ENCODE results near the gene SLC17A6. TPM values are rescaled to one million over a fixed set of nuclear protein-coding genes. Genes with fewer than 3 reads are reported as not detected.

SLC17A6 gene
- total and polyA plus RNA-seq, 2 donors (not counting 1 experiment from before 2014, with no cell fraction given), result not detected

- no peak overlapping the region for H3K27ac Mint-ChIP-seq
- POLR2A ChIA-PET, result no interaction called here
- no peaks in the 10 kb centered on the region for H4K20me1 ChIP-seq (ENCODE audit: control insufficient read depth, insufficient read depth, low read length, poor library complexity, severe bottlenecking)
Measured at GRCh38 chr11:22359295-22359694, 21.1 kb downstream of the SLC17A6 start.

GRCh38 chr11:22371160-22371559 is 33.0 kb downstream of the SLC17A6 start:
- Mint-ChIP-seq H3K9me3 (ENCODE audit: insufficient read depth) (no peaks in the 10 kb centered on the region), H3K4me3 (no peak overlapping the region), H3K4me1 (no peaks in the 10 kb centered on the region), H3K27ac (no peak overlapping the region), H3K27me3 (no peaks in the 10 kb centered on the region)
- TF ChIP-seq EZH2 (IDR thresholded peaks at IDR 0.05; ENCODE audit: borderline replicate concordance, insufficient read depth, low read depth, low read length, poor library complexity, severe bottlenecking), result no peak
- no peak for TF ChIP-seq CTCF (IDR thresholded peaks at IDR 0.05)
- CTCF ChIA-PET, result no interaction called here
- intact Hi-C loops (cut with micrococcal nuclease), result no loop called here
- no peak overlapping the region for H3K4me2 ChIP-seq (replicated peaks; ENCODE audit: low read depth, low read length, poor library complexity, severe bottlenecking)
- no peaks in the 10 kb centered on the region for H4K20me1 ChIP-seq (ENCODE audit: control insufficient read depth, insufficient read depth, low read length, poor library complexity, severe bottlenecking)
- no peaks in the 10 kb centered on the region for H3K4me1 ChIP-seq (ENCODE audit: control insufficient read depth in 2 of 2, insufficient read depth in 2 of 2, low read length in 2 of 2)
- no peaks in the 10 kb centered on the region for H3K27me3 ChIP-seq (replicated peaks in 1 of 4; ENCODE audit: control extremely low read depth in 1 of 4, control insufficient read depth in 3 of 4, insufficient read depth in 4 of 4, low read length in 3 of 4)
- no peak overlapping the region for H3K27ac ChIP-seq (ENCODE audit: low read length in 2 of 2)
- H3K9ac ChIP-seq (ENCODE audit: low read length), result no peak overlapping the region
- no peak for ATAC-seq (ENCODE audit: low read depth)
- H3K9me3 ChIP-seq (ENCODE audit: control extremely low read depth in 1 of 3, control insufficient read depth in 2 of 3, insufficient read depth in 1 of 3, low read length in 2 of 3), result no peaks in the 10 kb centered on the region
- no CpG with 5 or more reads among the region's 3 CpGs for WGBS (ENCODE audit: insufficient coverage)
- H3K36me3 ChIP-seq (replicated peaks in 1 of 2; ENCODE audit: control extremely low read depth in 1 of 2, control insufficient read depth in 1 of 2, extremely low read depth in 1 of 2, insufficient read depth in 2 of 2, low read length in 1 of 2), result no peaks in the 10 kb centered on the region
- H3K79me2 ChIP-seq (ENCODE audit: control insufficient read depth, insufficient read depth, low read length), result no peaks in the 10 kb centered on the region
- H2AFZ ChIP-seq (ENCODE audit: insufficient read depth, low read depth, low read length, poor library complexity, severe bottlenecking), result no peak overlapping the region
- POLR2A ChIA-PET, result no interaction called here
- DNase-seq, result no peak
- H3K4me3 ChIP-seq (ENCODE audit: control extremely low read depth in 1 of 5, extremely low read depth in 1 of 5, insufficient read depth in 1 of 5, low read depth in 2 of 5, low read length in 4 of 5), result no peak overlapping the region

More at GRCh38 chr11:22359295-22359694, 21.1 kb downstream of the SLC17A6 start:
- H3K9me3 ChIP-seq (ENCODE audit: control extremely low read depth in 1 of 3, control insufficient read depth in 2 of 3, insufficient read depth in 1 of 3, low read length in 2 of 3), result no peaks in the 10 kb centered on the region
- no peak overlapping the region for H2AFZ ChIP-seq (ENCODE audit: insufficient read depth, low read depth, low read length, poor library complexity, severe bottlenecking)
- TF ChIP-seq CTCF (IDR thresholded peaks at IDR 0.05), result no peak
- TF ChIP-seq EZH2 (IDR thresholded peaks at IDR 0.05; ENCODE audit: borderline replicate concordance, insufficient read depth, low read depth, low read length, poor library complexity, severe bottlenecking), result no peak
- peaks cover 8% of the 10 kb centered on the region for H3K27me3 Mint-ChIP-seq
- no CpG with 5 or more reads among the region's 2 CpGs for WGBS (ENCODE audit: insufficient coverage)
- no peaks in the 10 kb centered on the region for H3K36me3 ChIP-seq (replicated peaks in 1 of 2; ENCODE audit: control extremely low read depth in 1 of 2, control insufficient read depth in 1 of 2, extremely low read depth in 1 of 2, insufficient read depth in 2 of 2, low read length in 1 of 2)
- H3K4me3 Mint-ChIP-seq, result no peak overlapping the region
- H3K4me1 ChIP-seq (ENCODE audit: control insufficient read depth in 2 of 2, insufficient read depth in 2 of 2, low read length in 2 of 2), result no peaks in the 10 kb centered on the region
- intact Hi-C loops (cut with micrococcal nuclease), result no loop called here
- H3K79me2 ChIP-seq (ENCODE audit: control insufficient read depth, insufficient read depth, low read length), result no peaks in the 10 kb centered on the region
- H3K27ac ChIP-seq (ENCODE audit: low read length in 2 of 2), result no peak overlapping the region
- no peak overlapping the region for H3K4me3 ChIP-seq (ENCODE audit: control extremely low read depth in 1 of 5, extremely low read depth in 1 of 5, insufficient read depth in 1 of 5, low read depth in 2 of 5, low read length in 4 of 5)
- ATAC-seq (ENCODE audit: low read depth) (no peak), DNase-seq (no peak)
- no peak overlapping the region for H3K4me2 ChIP-seq (replicated peaks; ENCODE audit: low read depth, low read length, poor library complexity, severe bottlenecking)
- no peaks in the 10 kb centered on the region for H3K4me1 Mint-ChIP-seq
- H3K9ac ChIP-seq (ENCODE audit: low read length), result no peak overlapping the region
- CTCF ChIA-PET, result no interaction called here
- no peaks in the 10 kb centered on the region for H3K27me3 ChIP-seq (replicated peaks in 1 of 4; ENCODE audit: control extremely low read depth in 1 of 4, control insufficient read depth in 3 of 4, insufficient read depth in 4 of 4, low read length in 3 of 4)
- H3K9me3 Mint-ChIP-seq (ENCODE audit: insufficient read depth), result no peaks in the 10 kb centered on the region
